IMR-90 (cell line): Measurements from ENCODE around the gene SRSF12. TPM values are rescaled to one million over a fixed set of nuclear protein-coding genes. Genes with fewer than 3 reads are reported as not detected.

Source experiments
- ATAC-seq: fragments of 200-7000 bp; cut with Tn5 transposase; 2 replicates; pipeline ENCODE4 v1.9.1; 2020; ENCODE audit warnings: low read depth, mild to moderate bottlenecking, moderate library complexity
- BruUV-seq: library from RNA; stranded (reverse); fragments of 400-500 nt; replicated peaks from 2 replicates; lab custom pipeline; 2021; lab: Mats Ljungman, UMichigan
- CTCF ChIA-PET: fragments of 300-600 bp; formaldehyde crosslinking; extraction: SDS; loops from one replicate; lab custom pipeline; 2021; ENCODE audit warnings: antibody characterized with exemption; lab: Yijun Ruan, JAX
- POLR2A ChIA-PET: fragments of 300-600 bp; sonication (Branson Sonifier 250); formaldehyde crosslinking; loops from one replicate; lab custom pipeline; 2022; ENCODE audit warnings: antibody characterized with exemption; ENCODE audit not compliant: unreplicated experiment; lab: Charles Lee
- DNase-seq: peaks from one replicate; pipeline ENCODE4 v3.0.0; 2013
- H2AFZ ChIP-seq: replicated peaks from 2 replicates; pipeline ENCODE3; 2013; ENCODE audit warnings: low read length, mild to moderate bottlenecking; ENCODE audit not compliant: poor library complexity
- H2AK5ac ChIP-seq: 2 replicates; pipeline ENCODE4 v1.6.1; 2013; ENCODE audit warnings: low read depth, low read length, inconsistent platforms
- H2AK9ac ChIP-seq: replicated peaks from 2 replicates; pipeline ENCODE3; 2013; ENCODE audit warnings: mild to moderate bottlenecking, low read depth, low read length, moderate library complexity; ENCODE audit not compliant: poor library complexity
- H2BK120ac ChIP-seq: 2 replicates; pipeline ENCODE4 v1.6.1; 2013; ENCODE audit warnings: low read depth, low read length, inconsistent platforms
- H2BK15ac ChIP-seq: 3 replicates; pipeline ENCODE4 v1.6.1; 2013; ENCODE audit warnings: low read depth, low read length, inconsistent platforms
- H2BK20ac ChIP-seq: 2 replicates; pipeline ENCODE4 v1.6.1; 2013; ENCODE audit warnings: low read depth, mild to moderate bottlenecking, inconsistent platforms, low read length, moderate library complexity
- H2BK5ac ChIP-seq: 2 replicates; pipeline ENCODE4 v1.6.1; 2013; ENCODE audit warnings: mild to moderate bottlenecking, low read depth, low read length, inconsistent platforms; ENCODE audit not compliant: poor library complexity, severe bottlenecking
- H3K14ac ChIP-seq: replicated peaks from 2 replicates; pipeline ENCODE4 v1.6.1; 2013; ENCODE audit warnings: low read depth, low read length, inconsistent platforms
- H3K18ac ChIP-seq: 2 replicates; pipeline ENCODE4 v1.6.1; 2013; ENCODE audit warnings: low read depth, low read length, control low read depth
- H3K23ac ChIP-seq: 2 replicates; pipeline ENCODE4 v1.6.1; 2013; ENCODE audit warnings: low read depth, low read length, inconsistent platforms
- H3K27ac ChIP-seq: 2 replicates; pipeline ENCODE4 v1.5.1; 2013; ENCODE audit warnings: mild to moderate bottlenecking, control low read depth, low read length; ENCODE audit not compliant: insufficient read depth
- H3K27me3 ChIP-seq: 2 replicates; pipeline ENCODE4 v1.6.1; 2013; ENCODE audit warnings: low read length; ENCODE audit not compliant: control insufficient read depth, insufficient read depth
- H3K36me3 ChIP-seq: 2 replicates; pipeline ENCODE4 v1.6.1; 2013; ENCODE audit warnings: low read length, mixed read lengths; ENCODE audit not compliant: control insufficient read depth, insufficient read depth
- H3K4ac ChIP-seq: 2 replicates; pipeline ENCODE4 v1.6.1; 2013; ENCODE audit warnings: low read depth, low read length, inconsistent platforms
- H3K4me1 ChIP-seq: 2 replicates; pipeline ENCODE4 v1.6.1; 2013; ENCODE audit warnings: low read length, mixed read lengths; ENCODE audit not compliant: control insufficient read depth, insufficient read depth
- H3K4me2 ChIP-seq: 2 replicates; pipeline ENCODE4 v1.6.1; 2013; ENCODE audit warnings: low read depth, mild to moderate bottlenecking, control low read depth, low read length, moderate library complexity
- H3K4me3 ChIP-seq: 2 replicates; pipeline ENCODE4 v1.5.1; 2013; ENCODE audit warnings: low read depth, mild to moderate bottlenecking, control low read depth, low read length, moderate library complexity; ENCODE audit not compliant: insufficient read depth
- H3K56ac ChIP-seq: 2 replicates; pipeline ENCODE4 v1.6.1; 2013; ENCODE audit warnings: low read length, inconsistent platforms; ENCODE audit not compliant: insufficient read depth; ENCODE audit errors: extremely low read depth
- H3K79me1 ChIP-seq, 2 experiments: 2 replicates each; pipeline ENCODE4 v1.6.1; 2013; ENCODE audit warnings: low read length in 2 of 2, inconsistent platforms in 1 of 2, low read depth in 1 of 2
- H3K9ac ChIP-seq: 2 replicates; pipeline ENCODE4 v1.6.1; 2013; ENCODE audit warnings: low read depth, low read length, control low read depth
- H3K9me1 ChIP-seq: 2 replicates; pipeline ENCODE4 v1.6.1; 2013; ENCODE audit warnings: low read length, inconsistent platforms; ENCODE audit not compliant: insufficient read depth
- H3K9me3 ChIP-seq: 2 replicates; pipeline ENCODE4 v1.6.1; 2013; ENCODE audit warnings: low read length; ENCODE audit not compliant: control insufficient read depth, insufficient read depth
- H4K20me1 ChIP-seq: 2 replicates; pipeline ENCODE4 v1.6.1; 2013; ENCODE audit warnings: low read length, inconsistent platforms; ENCODE audit not compliant: insufficient read depth
- H4K5ac ChIP-seq: 2 replicates; pipeline ENCODE4 v1.6.1; 2013; ENCODE audit warnings: mild to moderate bottlenecking, low read depth, low read length, control low read depth
- H4K8ac ChIP-seq, 2 experiments: 2 replicates each; pipeline ENCODE4 v1.6.1; 2013; ENCODE audit warnings: low read depth in 2 of 2, low read length in 2 of 2, control low read depth in 1 of 2, inconsistent platforms in 1 of 2
- H4K91ac ChIP-seq: 2 replicates; pipeline ENCODE4 v1.6.1; 2013; ENCODE audit warnings: low read depth, low read length, inconsistent platforms; ENCODE audit not compliant: insufficient read depth
- CEBPB ChIP-seq: IDR thresholded peaks from 2 replicates; pipeline ENCODE4 v1.6.1; 2012; ENCODE audit warnings: low read depth, low read length, improper control_type of control experiment
- CHD1 ChIP-seq: IDR thresholded peaks from 2 replicates; pipeline ENCODE4 v1.6.1; 2012; ENCODE audit warnings: low read depth, low read length, improper control_type of control experiment
- MAZ ChIP-seq: IDR thresholded peaks from 2 replicates; pipeline ENCODE4 v1.6.1; 2012; ENCODE audit warnings: low read depth, mild to moderate bottlenecking, low read length, improper control_type of control experiment, moderate library complexity, borderline replicate concordance
- POLR2A ChIP-seq: IDR thresholded peaks from 2 replicates; pipeline ENCODE4 v1.6.1; 2012; ENCODE audit warnings: mild to moderate bottlenecking, low read depth, low read length
- RAD21 ChIP-seq: IDR thresholded peaks from 2 replicates; pipeline ENCODE4 v1.6.1; 2012; ENCODE audit warnings: low read length, improper control_type of control experiment
- RCOR1 ChIP-seq: IDR thresholded peaks from 2 replicates; pipeline ENCODE4 v1.6.1; 2012; ENCODE audit warnings: mild to moderate bottlenecking, low read length, improper control_type of control experiment; ENCODE audit not compliant: insufficient replicate concordance
- dilution Hi-C: fragments of 300-500 bp; cut with HindIII; formaldehyde crosslinking; loops from one replicate; pipeline ENCODE4 v1.14.3; 2018; ENCODE audit warnings: low sequenced_read_pairs; ENCODE audit not compliant: unreplicated experiment
- in situ Hi-C: fragments of 300-500 bp; cut with MboI; formaldehyde crosslinking; loops from 3 replicates; pipeline ENCODE4 v1.14.3; 2019; ENCODE audit warnings: low sequenced_read_pairs, inconsistent platforms, mixed read lengths
- intact Hi-C: fragments of 100-400 bp; cut with micrococcal nuclease; formaldehyde crosslinking; loops from 2 replicates; pipeline ENCODE4 v1.10.0; 2022
- polyA plus RNA-seq, 3 experiments: library from polyadenylated mRNA; depleted of rRNA; stranded (reverse); fragments of >200 nt; gene quantifications; 2 replicates each; pipeline ENCODE4 v1.2.3, GENCODE V29; 2012; ENCODE audit warnings: low replicate concordance in 1 of 3
- total RNA-seq: library from RNA; depleted of rRNA; stranded (reverse); fragments of >200 nt; gene quantifications from 2 replicates; pipeline ENCODE4 v1.2.3, GENCODE V29; 2012

SRSF12 gene
- total and polyA plus RNA-seq, 2 of the 4 experiments (the other 2 are of a cell fraction): 0.21 to 0.36 TPM

DNA sequence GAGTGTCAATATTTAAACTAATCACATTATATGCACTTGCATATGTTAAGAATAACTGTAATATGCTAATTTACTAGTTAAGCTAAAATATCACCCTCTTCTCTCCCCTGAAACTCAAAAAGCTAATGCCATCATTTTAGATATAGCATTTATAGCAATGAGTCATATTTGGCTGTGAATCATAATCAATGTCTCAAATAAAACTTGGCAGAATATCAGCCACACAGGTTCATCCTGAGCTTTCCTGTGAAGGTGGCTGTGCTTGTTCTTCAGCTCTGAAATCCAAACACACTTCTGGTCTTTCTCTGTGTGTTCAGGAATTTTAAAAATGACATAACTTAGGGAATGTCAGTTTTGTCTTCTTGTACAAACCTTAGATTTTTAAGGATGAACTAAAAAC is 50.1 kb downstream of the SRSF12 start:
- no peak overlapping the region for H3K18ac ChIP-seq
- H3K56ac ChIP-seq: no peak overlapping the region
- H4K8ac ChIP-seq: no peak overlapping the region
- ChIA-PET POLR2A (no interaction called here), CTCF (no interaction called here)
- H2BK15ac ChIP-seq: no peak overlapping the region
- no peak overlapping the region for H3K23ac ChIP-seq
- dilution Hi-C loops (no loop called here), in situ Hi-C loops (no loop called here), intact Hi-C loops (no loop called here)
- H4K5ac ChIP-seq: no peak overlapping the region
- H3K27ac ChIP-seq: no peak overlapping the region
- no peak overlapping the region for H3K4ac ChIP-seq
- no peak overlapping the region for H2BK120ac ChIP-seq
- H2BK5ac ChIP-seq: no peak overlapping the region
- H2AK9ac ChIP-seq: no peak overlapping the region
- ATAC-seq: no peak
- H2BK20ac ChIP-seq: no peak overlapping the region
- H4K20me1 ChIP-seq: no peaks in the 10 kb centered on the region
- no peaks in the 10 kb centered on the region for H3K79me1 ChIP-seq
- H3K4me2 ChIP-seq: no peak overlapping the region
- no peaks in the 10 kb centered on the region for H3K36me3 ChIP-seq
- no peak overlapping the region for H4K91ac ChIP-seq
- H3K4me3 ChIP-seq: no peak overlapping the region
- no peak overlapping the region for H3K14ac ChIP-seq
- H3K27me3 ChIP-seq: peaks cover 7% of the 10 kb centered on the region
- no peak overlapping the region for H2AK5ac ChIP-seq
- no peak overlapping the region for H3K9ac ChIP-seq
- no peaks in the 10 kb centered on the region for H3K4me1 ChIP-seq
- DNase-seq: no peak
- BruUV-seq: no TSS peak
- no peak overlapping the region for H2AFZ ChIP-seq
- H3K9me1 ChIP-seq: no peaks in the 10 kb centered on the region
- no peaks in the 10 kb centered on the region for H3K9me3 ChIP-seq
- TF ChIP-seq RAD21 (no peak), RCOR1 (no peak), CEBPB (no peak), POLR2A (no peak), MAZ (no peak), CHD1 (no peak)
